ENCODE measurements around the gene MAK. TPM values are rescaled to one million over a fixed set of nuclear protein-coding genes. Genes with fewer than 3 reads are reported as not detected.
A peak's percentile ranks its signal among the peaks of the same experiment; 100 is the strongest.
"Not testable (repeated sequence)": the region's sequence is repeated elsewhere in the genome, so short reads cannot be mapped to it uniquely, and the experiment has no call there.

The MAK gene
- total RNA-seq, 1 donor from 2014 or later = not detected

DNA sequence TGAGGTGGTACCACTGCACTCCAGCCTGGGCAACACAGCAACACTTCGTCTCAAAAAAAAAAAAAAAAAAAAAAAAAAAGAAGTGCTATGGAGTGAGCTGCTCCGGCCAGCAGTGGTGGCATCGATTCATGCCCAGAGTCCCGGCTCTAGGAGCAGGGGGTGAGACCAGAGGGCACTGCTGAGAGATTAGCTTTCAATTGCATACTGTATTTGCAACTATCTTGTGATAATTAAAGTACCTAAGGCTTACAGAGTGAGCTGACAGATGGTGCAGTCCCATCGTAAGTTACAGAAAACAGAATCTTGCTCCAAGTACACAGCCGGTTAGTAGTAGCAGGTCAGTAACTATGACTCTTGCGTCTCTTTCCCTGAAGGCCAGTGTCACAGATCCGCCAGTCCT lies 59.3 kb downstream of the MAK start:
- DNase-seq (ENCODE audit: low read depth in 2 of 2) = no peak

DNA sequence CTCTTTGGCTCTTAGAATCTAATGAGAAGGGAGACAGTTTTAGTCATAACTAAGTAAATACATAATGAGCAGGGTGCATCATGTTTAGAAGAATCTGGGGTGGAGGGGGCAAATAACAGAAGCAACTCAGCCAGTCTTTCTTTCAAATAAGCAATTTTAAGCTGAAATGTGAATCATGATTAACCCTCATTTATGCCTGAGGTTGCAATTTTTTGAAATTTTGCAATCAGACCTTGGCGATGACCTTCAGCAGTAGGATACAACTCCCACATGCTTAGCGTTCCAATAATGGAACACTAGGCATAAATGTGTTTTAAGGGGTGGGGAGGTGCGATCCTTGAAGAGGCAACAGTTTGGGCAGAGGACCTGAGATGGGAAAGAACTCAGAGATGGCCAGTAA lies 60.1 kb downstream of the MAK start:
- DNase-seq (ENCODE audit: low read depth in 2 of 2) = no peak

DNA sequence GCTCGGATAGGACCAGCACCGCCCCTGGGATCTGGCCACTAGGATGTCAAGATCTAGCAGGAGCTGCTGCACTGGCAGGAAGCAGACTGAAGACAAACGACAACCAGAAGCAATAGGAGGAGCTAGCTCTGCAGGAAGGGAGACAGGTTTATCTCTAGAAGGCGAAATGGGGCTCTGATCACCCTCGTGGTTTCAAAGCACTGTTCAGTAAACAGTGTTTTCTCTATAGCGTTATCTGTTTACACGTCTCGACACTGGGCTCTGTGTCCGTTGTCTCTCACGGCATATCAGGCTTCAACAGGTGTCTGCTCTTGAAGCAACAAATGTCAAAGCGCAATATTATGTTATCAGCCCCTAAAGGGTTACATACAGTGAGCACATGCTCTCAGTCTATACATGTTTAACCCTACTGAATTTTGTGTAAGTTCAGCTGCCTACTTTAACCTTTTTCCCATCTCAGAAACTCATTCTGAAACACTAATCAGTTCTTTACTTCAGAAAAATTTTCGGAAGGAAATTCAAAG lies 66.9 kb downstream of the MAK start:
- no peak for DNase-seq (ENCODE audit: low read depth in 2 of 2)

DNA sequence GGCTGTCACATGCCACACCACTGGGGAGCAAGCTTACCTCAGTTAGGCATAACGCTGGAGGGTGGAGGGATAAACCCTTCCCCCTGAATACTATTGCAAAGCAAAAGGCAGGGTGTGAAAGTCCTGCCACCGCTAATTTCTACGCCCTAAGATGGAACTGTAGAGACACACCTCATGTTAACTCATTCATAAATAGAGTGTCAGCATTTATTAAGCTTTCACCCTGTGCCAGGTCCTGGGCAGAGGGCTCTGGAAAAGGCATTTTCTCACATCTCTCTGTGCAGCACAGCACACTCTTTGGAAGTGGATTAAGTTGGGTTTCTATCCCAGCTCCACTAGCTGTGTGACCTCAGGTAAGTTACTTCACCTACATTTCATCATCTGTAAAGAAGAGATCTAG lies 68.9 kb downstream of the MAK start:
- DNase-seq (ENCODE audit: low read depth in 2 of 2) = no peak

DNA sequence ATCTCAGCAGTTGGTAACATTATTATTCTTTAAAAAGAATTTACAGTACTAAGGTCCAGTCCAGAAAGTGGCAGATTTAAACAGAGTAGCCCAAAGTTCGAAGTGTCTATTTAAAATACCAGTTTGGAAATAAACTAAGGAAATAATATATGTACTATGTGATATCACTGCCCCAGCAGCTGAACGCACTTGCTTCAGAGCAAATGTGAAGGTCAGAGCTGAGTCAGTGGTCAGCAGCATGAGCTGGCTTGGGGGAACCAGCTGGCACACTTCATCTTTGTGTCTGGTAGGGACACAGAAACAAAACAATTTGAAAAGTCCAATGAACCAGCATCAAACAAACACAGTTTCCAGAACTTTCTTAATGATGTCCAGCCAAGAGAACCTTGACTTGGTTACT lies 75.3 kb downstream of the MAK start:
- DNase-seq (ENCODE audit: low read depth in 2 of 2) = peak in 1 of 2 donors; percentile 46

DNA sequence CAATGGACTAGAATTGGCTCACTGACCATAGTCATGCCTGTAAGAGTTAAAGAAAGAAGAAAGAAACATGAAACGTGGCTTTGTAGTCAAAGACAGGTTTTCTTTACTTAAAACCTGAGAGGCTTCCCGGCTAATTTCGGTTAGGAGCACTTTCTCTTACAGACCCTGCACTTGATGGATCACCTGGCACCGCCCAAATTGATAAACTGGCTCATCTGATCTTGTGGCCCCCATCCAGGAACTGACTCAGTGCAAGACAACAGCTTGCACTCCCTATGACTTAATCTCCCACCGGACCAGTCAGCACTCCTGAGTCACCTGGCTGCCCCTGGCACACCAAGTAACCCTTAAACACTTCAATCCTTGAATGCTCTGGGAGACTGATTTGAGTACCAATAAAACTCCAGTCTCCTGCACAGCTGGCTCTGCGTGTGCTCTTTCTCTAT lies 78.4 kb downstream of the MAK start:
- DNase-seq (ENCODE audit: low read depth in 2 of 2) = peak in 1 of 2 donors; percentile 75

DNA sequence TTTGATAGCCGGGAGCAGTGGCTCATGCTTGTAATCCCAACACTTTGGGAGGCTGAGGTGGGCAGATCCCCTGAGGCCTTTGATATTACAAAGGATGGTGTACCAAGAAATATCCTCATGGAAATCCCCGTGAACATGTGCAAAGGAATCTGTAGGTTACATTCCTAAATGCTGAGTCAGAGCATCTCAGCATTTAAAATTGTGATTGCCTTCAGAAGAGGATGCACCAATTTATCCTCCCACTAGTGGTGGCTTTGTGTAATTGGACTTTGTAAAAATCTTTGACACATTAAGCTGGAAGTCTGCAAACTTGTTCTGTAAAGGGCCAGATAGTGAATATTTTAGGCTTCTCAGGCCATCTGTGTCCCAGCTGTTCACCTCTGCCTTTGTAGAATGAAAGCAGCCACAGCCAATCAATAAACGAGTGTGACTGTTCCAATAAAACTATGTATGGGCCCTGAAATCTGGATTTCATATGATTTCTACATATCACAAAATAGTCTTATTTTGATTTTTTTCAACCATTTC lies 79.0 kb downstream of the MAK start:
- DNase-seq (ENCODE audit: low read depth in 2 of 2) = peak; percentile 65 to 88

DNA sequence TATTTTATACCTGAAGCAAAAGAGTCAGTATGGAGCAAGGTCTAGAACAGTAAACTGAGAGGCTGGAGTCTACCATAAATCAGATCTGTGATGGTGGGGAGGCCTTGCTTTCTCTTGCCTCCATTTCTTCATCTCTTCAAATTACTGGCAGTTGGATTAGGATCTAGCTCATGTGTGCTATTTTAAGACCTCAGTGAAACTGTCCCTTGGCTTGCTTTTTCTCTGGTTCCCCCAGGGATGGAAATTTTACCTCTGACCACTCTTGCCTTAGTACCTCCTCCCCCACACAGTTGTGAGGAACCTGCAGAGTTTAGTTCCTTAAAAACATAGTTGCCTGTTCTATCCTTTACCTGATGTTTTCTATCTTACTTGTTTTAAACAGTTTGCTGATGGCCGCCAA lies 82.3 kb downstream of the MAK start:
- no peak for DNase-seq (ENCODE audit: low read depth in 2 of 2)

DNA sequence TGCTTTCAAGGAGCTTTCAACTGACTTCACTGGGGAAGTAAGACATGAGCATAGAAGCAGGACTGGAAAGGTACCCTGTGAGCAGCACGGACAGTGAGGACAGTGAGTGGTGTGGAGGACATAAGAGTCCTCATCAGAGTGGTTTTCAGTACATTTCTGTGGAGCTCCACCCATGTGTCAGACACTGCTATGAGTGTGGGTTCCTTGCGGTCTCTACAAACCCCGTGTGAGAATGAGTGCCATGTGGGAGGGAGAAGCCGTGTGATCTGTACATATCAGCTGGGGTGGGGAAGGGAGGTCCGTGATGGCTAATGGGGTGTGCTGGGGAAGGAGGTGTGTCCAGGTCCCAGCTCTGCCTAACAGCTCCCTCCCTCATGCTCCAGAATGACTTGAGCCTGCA lies 86.6 kb downstream of the MAK start:
- not testable (repeated sequence) for DNase-seq (ENCODE audit: low read depth in 2 of 2)

DNA sequence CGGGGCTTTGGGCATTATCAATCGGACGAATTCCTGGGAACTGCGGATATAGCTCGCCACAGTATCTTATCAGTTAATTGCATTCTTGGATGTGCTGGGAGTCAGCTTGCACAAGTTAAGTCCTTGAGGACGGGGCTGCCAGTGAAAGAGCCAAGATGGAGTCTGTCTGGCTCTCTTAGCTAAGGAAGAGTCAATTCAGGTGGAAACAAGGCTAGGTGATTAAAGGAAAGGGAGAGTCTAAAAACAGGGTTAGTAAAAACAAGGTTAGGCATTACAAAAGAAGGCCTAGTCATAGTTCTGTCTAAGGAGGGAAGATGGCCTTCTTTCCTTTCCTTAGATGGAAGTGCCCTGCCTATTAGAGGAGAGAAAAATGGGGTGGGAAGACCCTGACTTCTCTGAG lies 87.8 kb downstream of the MAK start:
- not testable (repeated sequence) for DNase-seq (ENCODE audit: low read depth in 2 of 2)

DNA sequence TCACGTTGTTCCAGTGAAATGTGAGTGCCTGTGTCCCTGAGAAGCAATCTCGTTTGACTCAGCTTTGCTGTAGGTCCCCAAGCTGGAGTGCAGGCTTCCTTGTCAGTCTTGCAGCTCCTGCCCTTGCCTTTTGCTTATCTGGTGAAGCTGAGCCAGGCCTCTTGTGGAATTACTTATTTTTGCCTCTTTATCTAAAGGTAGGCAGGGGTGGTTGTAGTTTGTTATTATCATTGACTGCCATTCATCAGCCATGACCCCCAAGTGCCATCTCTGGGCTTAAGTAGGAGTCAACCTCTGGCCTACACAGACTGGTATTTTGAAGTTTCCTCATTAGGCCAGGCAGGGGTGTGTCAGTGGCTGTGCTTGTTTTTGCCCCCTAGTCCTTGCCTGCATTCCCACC lies 88.6 kb downstream of the MAK start:
- DNase-seq (ENCODE audit: low read depth in 2 of 2) = no peak

DNA sequence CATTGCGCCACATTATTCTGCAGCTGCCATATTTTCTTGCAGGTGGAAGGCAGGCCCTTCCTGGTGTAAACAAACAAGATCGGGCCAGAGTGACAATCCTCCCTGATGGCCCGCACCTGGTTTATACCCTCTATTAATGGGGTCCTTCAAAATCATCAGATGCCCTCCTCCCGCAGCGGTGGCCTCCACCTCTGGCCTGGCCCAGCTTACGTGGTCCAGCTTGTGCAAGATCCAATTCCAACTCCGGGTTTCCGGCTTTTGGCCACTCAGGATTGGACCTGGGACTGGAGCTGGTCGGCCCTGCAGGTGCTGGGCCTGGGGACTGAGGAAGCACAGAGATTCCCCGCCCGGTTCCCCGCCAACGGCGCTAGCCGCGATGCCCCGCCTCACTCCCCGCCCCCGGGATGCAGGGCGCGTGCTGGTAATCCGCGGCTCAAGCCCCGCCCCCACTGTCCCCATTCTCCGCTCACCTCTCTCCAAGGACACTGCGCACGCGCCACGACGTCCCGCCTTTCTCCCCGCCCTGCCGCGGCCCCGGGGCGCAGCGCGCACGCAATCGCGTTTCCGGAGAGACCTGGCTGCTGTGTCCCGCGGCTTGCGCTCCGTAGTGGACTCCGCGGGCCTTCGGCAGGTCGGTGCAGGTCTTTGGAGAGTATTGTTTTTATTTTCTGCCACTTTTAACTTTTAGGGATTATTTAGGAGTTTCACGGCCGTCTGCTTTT lies 90.9 kb downstream of the MAK start, which contains the start of gene TMEM14B:
TMEM14B (plus strand) TSS at position 555 of the 722 bp plus-strand sequence. CDS start 1,441 bp downstream, outside the sequence.
- DNase-seq (ENCODE audit: low read depth in 2 of 2) = peak; percentile 88 to 97

DNA sequence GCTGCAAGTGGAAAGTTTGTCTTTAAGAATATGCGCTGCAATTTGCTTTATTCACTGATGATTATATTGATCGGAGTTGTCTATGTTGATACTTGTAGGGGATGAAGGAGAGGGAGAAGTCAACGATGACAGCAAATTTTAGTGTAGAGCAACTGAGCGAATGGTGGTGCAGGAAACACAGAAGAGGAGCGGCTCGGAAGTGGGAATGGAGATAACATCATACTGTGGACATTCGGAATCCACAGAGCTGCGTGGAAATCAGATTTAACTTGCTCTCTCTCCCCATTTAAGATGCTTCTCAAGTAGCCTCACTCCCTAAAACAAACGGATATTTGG lies 91.5 kb downstream of the MAK start:
- no peak for DNase-seq (ENCODE audit: low read depth in 2 of 2)

DNA sequence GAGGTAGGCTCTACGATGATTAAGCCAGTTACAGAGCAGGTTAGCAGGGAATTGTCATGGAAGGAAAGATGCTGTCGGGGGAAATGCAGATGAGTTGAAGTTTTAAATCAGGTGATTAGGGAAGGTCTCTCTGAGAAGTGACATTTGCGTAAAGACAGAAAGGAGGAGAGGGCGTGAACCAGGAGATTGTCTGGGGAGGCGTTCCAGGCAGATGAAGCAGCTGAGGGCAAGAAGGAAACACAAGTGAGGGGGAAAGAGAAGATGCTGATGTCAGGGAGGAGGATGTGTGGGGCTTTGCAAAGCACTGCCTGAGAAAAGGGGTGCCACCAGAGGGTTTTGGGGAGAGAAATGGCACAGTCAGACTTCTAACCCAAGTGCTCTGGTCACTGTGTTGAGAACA lies 93.2 kb downstream of the MAK start:
- DNase-seq (ENCODE audit: low read depth in 2 of 2) = no peak

DNA sequence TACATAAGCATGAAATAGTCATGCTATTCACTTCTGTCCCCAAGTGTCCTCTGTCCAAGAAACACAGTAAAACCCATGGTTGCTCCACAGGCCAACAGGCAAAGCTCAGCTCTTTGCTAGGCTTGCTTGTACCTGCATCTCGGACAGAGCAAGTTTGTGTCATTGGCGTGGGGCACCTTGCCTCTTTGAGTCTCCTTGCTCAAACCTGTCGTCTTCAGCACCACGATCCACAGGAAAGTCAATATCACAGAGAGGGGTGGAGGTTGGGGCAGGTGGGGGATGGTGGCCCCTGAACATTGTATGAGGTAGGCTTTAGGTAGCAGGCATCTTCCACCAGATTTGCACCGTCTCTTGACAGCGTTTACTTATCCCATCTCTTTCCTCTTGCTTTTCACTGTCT lies 94.8 kb downstream of the MAK start:
- no peak for DNase-seq (ENCODE audit: low read depth in 2 of 2)

DNA sequence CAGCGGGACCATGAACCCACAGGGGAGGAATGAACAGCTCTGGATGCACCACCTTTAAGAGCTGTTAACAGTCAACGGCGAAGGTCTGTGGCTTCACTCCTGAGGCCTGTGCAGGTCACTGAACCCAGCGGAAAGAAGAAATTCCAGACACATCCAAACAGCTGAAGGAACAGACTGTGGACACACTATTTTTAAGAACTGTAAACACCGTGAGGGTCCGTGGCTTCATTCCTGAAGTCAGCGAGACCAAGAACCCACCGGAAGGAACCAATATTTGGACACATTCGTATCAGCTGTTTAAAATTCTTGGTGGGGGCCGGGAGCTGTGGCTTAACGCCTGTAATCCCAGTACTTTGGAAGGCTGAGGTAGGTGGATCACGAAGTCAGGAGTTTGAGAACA lies 96.1 kb downstream of the MAK start:
- no peak for DNase-seq (ENCODE audit: low read depth in 2 of 2)

DNA sequence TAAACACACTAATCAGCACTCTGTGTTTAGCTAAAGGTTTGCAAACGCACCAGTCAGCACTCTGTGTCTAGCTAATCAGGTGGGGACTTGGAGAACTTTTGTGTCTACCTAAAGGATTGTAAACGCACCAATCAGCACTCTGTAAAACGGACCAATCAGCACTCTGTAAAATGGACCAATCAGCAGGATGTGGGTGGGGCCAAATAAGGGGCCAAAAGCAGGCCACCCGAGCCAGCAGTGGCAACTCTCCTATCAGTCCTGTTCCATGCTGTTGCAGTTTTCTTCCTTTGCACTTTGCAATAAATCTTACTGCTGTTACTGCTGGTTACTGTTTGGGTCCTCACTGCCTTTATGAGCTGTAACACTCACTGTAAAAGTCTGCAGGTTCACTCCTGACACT lies 96.7 kb downstream of the MAK start:
- not testable (repeated sequence) for DNase-seq (ENCODE audit: low read depth in 2 of 2)

DNA sequence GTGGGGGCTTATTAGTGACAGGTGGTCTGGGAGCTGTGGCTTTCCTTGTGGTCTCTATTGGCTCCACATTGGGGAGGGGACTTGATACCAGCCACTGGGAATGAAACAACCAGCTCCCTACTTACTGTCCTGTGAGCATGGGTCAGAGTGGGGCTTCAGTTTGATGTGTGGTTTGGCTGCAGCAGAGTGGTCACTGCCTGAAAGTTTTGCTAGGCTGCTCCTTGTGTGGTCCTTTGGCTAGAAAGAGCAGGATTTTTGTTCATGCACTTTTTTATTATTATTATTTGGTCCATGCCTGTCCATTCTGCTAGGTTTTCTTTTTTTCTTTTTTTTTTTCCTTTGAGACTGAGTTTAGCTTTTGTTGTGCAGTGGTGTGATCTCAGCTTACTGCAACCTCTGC lies 98.3 kb downstream of the MAK start:
- no peak for DNase-seq (ENCODE audit: low read depth in 2 of 2)

DNA sequence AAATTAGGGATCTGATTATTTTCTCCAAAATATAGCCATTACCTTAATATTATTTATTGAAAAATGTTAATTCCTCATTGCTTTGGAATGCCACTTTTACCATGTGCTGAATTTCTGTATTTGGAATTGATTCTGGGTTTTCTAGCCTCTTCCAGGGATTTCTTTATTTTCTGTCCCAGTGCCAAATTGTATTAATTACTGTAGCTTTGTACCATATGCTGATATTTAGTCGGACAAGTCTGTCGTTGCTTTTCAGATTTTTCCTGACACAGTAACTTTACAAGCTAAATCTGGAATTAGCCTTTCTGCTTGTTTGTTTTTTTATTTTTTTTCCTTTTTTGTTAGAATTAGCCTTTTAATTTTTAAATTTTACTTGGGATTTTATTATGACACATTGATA lies 101.6 kb downstream of the MAK start:
- no peak for DNase-seq (ENCODE audit: low read depth in 2 of 2)

DNA sequence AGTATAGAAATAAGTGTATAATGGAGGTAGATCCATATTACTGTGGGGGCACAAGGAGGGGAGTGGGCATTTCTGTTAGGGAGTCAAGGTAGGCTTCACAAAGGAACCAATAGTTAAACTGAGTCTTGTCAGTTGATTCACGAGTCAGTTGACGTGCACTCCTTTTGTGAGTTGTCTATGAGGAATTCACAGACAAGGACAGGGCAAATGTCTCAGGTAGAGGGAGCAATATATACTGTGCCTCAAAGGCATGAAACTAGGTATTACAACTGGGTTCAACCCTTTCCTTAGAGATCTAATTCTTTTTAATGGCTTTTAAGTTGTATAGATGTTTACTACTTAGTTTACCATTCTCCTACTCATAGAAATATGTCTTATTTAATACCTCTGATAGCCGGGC lies 104.5 kb downstream of the MAK start:
- no peak for DNase-seq (ENCODE audit: low read depth in 2 of 2)

DNA sequence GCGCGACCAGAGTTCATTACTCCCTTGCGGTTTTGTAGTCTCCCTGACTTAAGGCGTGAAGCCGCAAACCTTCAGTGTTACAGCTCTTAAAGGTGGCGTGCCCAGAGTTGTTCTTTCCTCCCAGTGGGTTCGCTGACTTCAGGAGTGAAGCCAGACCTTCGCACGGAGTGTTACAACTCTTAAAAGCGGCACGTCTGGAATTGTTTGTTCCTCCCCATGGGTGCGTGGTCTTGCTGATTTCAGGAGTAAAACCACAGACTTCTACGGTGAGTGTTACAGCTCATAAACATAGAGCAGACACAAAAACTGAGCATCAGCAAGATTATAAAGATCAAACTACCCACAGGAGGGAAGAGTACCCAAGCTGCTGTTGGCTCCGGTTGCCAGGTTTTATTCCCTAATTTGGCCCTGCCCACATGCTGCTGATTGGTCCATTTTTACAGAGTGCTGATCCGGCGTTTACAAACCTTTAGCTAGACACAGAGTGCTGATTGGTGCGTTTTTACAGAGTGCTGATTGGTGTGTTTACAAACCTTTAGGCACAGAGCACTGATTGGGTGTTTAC lies 105.1 kb downstream of the MAK start:
- no peak for DNase-seq (ENCODE audit: low read depth in 2 of 2)

DNA sequence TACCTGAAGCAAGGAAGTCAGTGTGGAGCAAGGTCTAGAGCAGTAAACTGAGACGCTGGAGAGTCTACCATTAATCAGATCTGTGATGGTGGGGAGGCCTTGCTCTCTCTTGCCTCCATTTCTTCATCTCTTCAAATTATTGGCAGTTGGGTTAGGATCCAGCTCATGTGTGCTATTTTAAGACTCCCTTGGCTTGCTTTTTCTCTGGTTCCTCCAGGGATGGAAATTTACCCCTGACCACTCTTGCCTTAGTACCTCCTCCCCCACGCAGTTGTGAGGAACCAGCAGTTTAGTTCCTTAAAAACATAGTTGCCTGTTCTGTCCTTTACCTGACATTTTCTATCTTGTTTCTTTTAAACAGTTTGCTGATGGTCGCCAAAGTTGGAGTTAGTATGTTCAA lies 108.1 kb downstream of the MAK start:
- no peak for DNase-seq (ENCODE audit: low read depth in 2 of 2)

DNA sequence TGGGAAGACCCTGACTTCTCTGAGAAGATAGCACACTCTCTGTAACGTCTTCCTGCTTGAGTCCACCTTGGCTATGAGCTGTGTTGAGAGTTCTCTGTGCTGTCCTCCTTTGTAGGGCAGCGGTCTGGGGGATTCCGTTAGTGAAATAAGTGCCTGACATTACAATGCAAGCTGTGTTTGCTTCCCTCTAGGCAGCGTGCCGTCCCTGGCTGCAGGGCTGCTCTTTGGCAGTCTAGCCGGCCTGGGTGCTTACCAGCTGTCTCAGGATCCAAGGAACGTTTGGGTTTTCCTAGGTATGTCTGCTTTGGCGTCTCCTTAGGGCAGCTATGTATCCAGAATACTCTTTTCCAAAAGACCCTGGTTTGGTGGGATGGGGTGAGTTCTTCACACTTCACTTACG lies 112.6 kb downstream of the MAK start:
- no peak for DNase-seq (ENCODE audit: low read depth in 2 of 2)

Data from dermis microvascular lymphatic vessel endothelial cell (primary cell).